ENCODE data around the gene BICD1.

- TF ChIP-seq POLR2A (IDR thresholded peaks at IDR 0.05; ENCODE audit: low read depth, low read length): no peak
- no peak for TF ChIP-seq TAF1 (IDR thresholded peaks at IDR 0.05; ENCODE audit: borderline replicate concordance, low read depth, low read length)
- no peak for TF ChIP-seq POLR2AphosphoS5 (IDR thresholded peaks at IDR 0.05; ENCODE audit: low read depth, low read length)
Observed at GRCh38 chr12:32309811-32310736, 203.4 kb downstream of the BICD1 start.

All from GM12892 (cell line).